HEK293T (cell line): ENCODE results near the gene FADS1.

Experiments
- CTCF ChIA-PET: fragments of 350-600 bp; formaldehyde crosslinking; extraction: SDS; loops from one replicate; lab custom pipeline; 2021; ENCODE audit warnings: antibody characterized with exemption, inconsistent platforms; lab: Yijun Ruan, JAX
- POLR2A ChIA-PET: fragments of 350-600 bp; formaldehyde crosslinking; extraction: SDS; loops from one replicate; lab custom pipeline; 2020; ENCODE audit warnings: antibody characterized with exemption, inconsistent platforms; lab: Yijun Ruan, JAX
- DNase-seq: peaks from one replicate; pipeline ENCODE4 v3.0.0; 2012; ENCODE audit warnings: mixed read lengths; ENCODE audit errors: extremely low spot score
- ARNT ChIP-seq: fragments of 450-650 bp; IDR thresholded peaks from 2 replicates; pipeline ENCODE4 v1.6.1; 2017; ENCODE audit warnings: mild to moderate bottlenecking
- BHLHE40 ChIP-seq: fragments of 450-650 bp; IDR thresholded peaks from 2 replicates; pipeline ENCODE4 v1.6.1; 2016; ENCODE audit warnings: mild to moderate bottlenecking, moderate library complexity, borderline replicate concordance
- CTBP1 ChIP-seq: fragments of 450-650 bp; IDR thresholded peaks from 2 replicates; pipeline ENCODE4 v1.6.1; 2016; ENCODE audit warnings: borderline replicate concordance
- ELF4 ChIP-seq: fragments of 450-650 bp; IDR thresholded peaks from 2 replicates; pipeline ENCODE4 v1.6.1; 2017; ENCODE audit warnings: antibody characterized with exemption
- FOXA1 ChIP-seq: fragments of 450-650 bp; IDR thresholded peaks from 2 replicates; pipeline ENCODE4 v1.6.1; 2016; ENCODE audit warnings: mild to moderate bottlenecking
- FOXK2 ChIP-seq: fragments of 450-650 bp; IDR thresholded peaks from 2 replicates; pipeline ENCODE4 v1.6.1; 2016; ENCODE audit warnings: mild to moderate bottlenecking
- FOXM1 ChIP-seq: fragments of 450-650 bp; IDR thresholded peaks from 2 replicates; pipeline ENCODE4 v1.6.1; 2017; ENCODE audit warnings: mild to moderate bottlenecking, borderline replicate concordance
- HDGF ChIP-seq: fragments of 450-650 bp; IDR thresholded peaks from 2 replicates; pipeline ENCODE4 v1.6.1; 2017; ENCODE audit warnings: antibody characterized with exemption, borderline replicate concordance
- L3MBTL2 ChIP-seq: fragments of 450-650 bp; conservative IDR thresholded peaks from 2 replicates; pipeline ENCODE4 v1.6.1; 2016; ENCODE audit warnings: mild to moderate bottlenecking
- LEF1 ChIP-seq: fragments of 450-650 bp; IDR thresholded peaks from 2 replicates; pipeline ENCODE4 v1.6.1; 2017; ENCODE audit warnings: mild to moderate bottlenecking, borderline replicate concordance
- NFRKB ChIP-seq: fragments of 450-650 bp; IDR thresholded peaks from 2 replicates; pipeline ENCODE4 v1.6.1; 2016; ENCODE audit warnings: mild to moderate bottlenecking, moderate library complexity
- PKNOX1 ChIP-seq: fragments of 450-650 bp; IDR thresholded peaks from 2 replicates; pipeline ENCODE4 v1.6.1; 2016
- SP1 ChIP-seq: fragments of 450-650 bp; IDR thresholded peaks from 2 replicates; pipeline ENCODE4 v1.6.1; 2017
- SUZ12 ChIP-seq: fragments of 450-650 bp; IDR thresholded peaks from 2 replicates; pipeline ENCODE4 v1.6.1; 2016; ENCODE audit warnings: mild to moderate bottlenecking
- TARDBP ChIP-seq: fragments of 450-650 bp; IDR thresholded peaks from 2 replicates; pipeline ENCODE4 v1.6.1; 2016
- ZNF384 ChIP-seq: fragments of 450-650 bp; IDR thresholded peaks from 2 replicates; pipeline ENCODE4 v1.6.1; 2016

Gene FADS1

GRCh38 chr11:61861634-61862033 is 44.8 kb upstream of the FADS1 start:
- ChIA-PET POLR2A (no interaction called here), CTCF (no interaction called here)
- no peak for DNase-seq
- no peak for TF ChIP-seq FOXK2

GRCh38 chr11:61860054-61860903 is 43.5 kb upstream of the FADS1 start:
- ChIA-PET POLR2A (no interaction called here), CTCF (no interaction called here)
- DNase-seq: no peak
- TF ChIP-seq HDGF (no peak), LEF1 (no peak), SP1 (no peak)

- no peak for DNase-seq
- CTCF ChIA-PET: no interaction called here
- POLR2A ChIA-PET: no interaction called here
- no peak for TF ChIP-seq NFRKB
- no peak for TF ChIP-seq CTBP1
- TF ChIP-seq TARDBP: no peak
- TF ChIP-seq ARNT: no peak
- TF ChIP-seq PKNOX1: no peak
- TF ChIP-seq LEF1: no peak
- no peak for TF ChIP-seq SP1
- no peak for TF ChIP-seq FOXA1
- TF ChIP-seq ZNF384: no peak
- TF ChIP-seq FOXM1: no peak
- no peak for TF ChIP-seq HDGF
- TF ChIP-seq FOXK2: no peak
- no peak for TF ChIP-seq SUZ12
- TF ChIP-seq ELF4: no peak
- TF ChIP-seq L3MBTL2: no peak
- no peak for TF ChIP-seq BHLHE40
Observed at GRCh38 chr11:61855939-61856680, 39.3 kb upstream of the FADS1 start.

GRCh38 chr11:61854966-61855714 is 38.3 kb upstream of the FADS1 start:
- CTCF ChIA-PET: no interaction called here
- DNase-seq: no peak
- POLR2A ChIA-PET: no interaction called here
- TF ChIP-seq FOXA1: no peak
- no peak for TF ChIP-seq ELF4
- no peak for TF ChIP-seq PKNOX1
- TF ChIP-seq CTBP1: no peak
- no peak for TF ChIP-seq FOXM1
- TF ChIP-seq TARDBP: no peak
- TF ChIP-seq ZNF384: no peak

- ChIA-PET CTCF (no interaction called here), POLR2A (no interaction called here)
- no peak for DNase-seq
- TF ChIP-seq BHLHE40: no peak
- no peak for TF ChIP-seq FOXM1
- TF ChIP-seq FOXK2: no peak
- no peak for TF ChIP-seq LEF1
- no peak for TF ChIP-seq PKNOX1
- TF ChIP-seq ZNF384: no peak
- no peak for TF ChIP-seq L3MBTL2
- no peak for TF ChIP-seq ARNT
- TF ChIP-seq TARDBP: no peak
- TF ChIP-seq FOXA1: no peak
- TF ChIP-seq SUZ12: no peak
- no peak for TF ChIP-seq CTBP1
- TF ChIP-seq HDGF: no peak
- TF ChIP-seq NFRKB: no peak
- TF ChIP-seq SP1: no peak
Observed at GRCh38 chr11:61854206-61854895, 37.5 kb upstream of the FADS1 start.

GRCh38 chr11:61853698-61854169 is 36.9 kb upstream of the FADS1 start:
- TF ChIP-seq CTBP1 (no peak), BHLHE40 (no peak), TARDBP (no peak), PKNOX1 (no peak), SP1 (no peak), HDGF (no peak), NFRKB (no peak), FOXK2 (no peak), ARNT (no peak), FOXA1 (no peak), ZNF384 (no peak), SUZ12 (no peak), FOXM1 (no peak), L3MBTL2 (no peak), LEF1 (no peak), ELF4 (no peak)
- ChIA-PET CTCF (no interaction called here), POLR2A (no interaction called here)
- DNase-seq: no peak
